H9 (cell line): Measurements from ENCODE around the gene TRIM61. TPM values are rescaled to one million over a fixed set of nuclear protein-coding genes. Genes with fewer than 3 reads are reported as not detected.
A peak's percentile ranks its signal among the peaks of the same experiment; 100 is the strongest.

ENCODE experiments used
- DNase-seq: peaks from one replicate; pipeline ENCODE4 v3.0.0-alpha.2; 2017
- H2AFZ ChIP-seq: one replicate; pipeline ENCODE4 v1.6.1; 2013; ENCODE audit warnings: mild to moderate bottlenecking, low read length, control low read depth, moderate library complexity
- H2AK5ac ChIP-seq: 2 replicates; pipeline ENCODE4 v1.6.1; 2013; ENCODE audit warnings: low read length, control low read depth, mixed read lengths; ENCODE audit not compliant: insufficient read length
- H2BK120ac ChIP-seq: one replicate; pipeline ENCODE4 v1.6.1; 2013; ENCODE audit warnings: low read depth, mild to moderate bottlenecking, low read length, control low read depth, inconsistent platforms; ENCODE audit not compliant: poor library complexity, severe bottlenecking
- H2BK12ac ChIP-seq: 2 replicates; pipeline ENCODE4 v1.6.1; 2013; ENCODE audit warnings: low read length, control low read depth, mixed read lengths, low read depth; ENCODE audit not compliant: insufficient read length
- H2BK15ac ChIP-seq: 2 replicates; pipeline ENCODE4 v1.6.1; 2013; ENCODE audit warnings: low read depth, low read length, control low read depth
- H2BK20ac ChIP-seq: one replicate; pipeline ENCODE4 v1.6.1; 2013; ENCODE audit warnings: low read depth, mild to moderate bottlenecking, low read length, control low read depth, inconsistent platforms; ENCODE audit not compliant: poor library complexity, severe bottlenecking
- H2BK5ac ChIP-seq: 2 replicates; pipeline ENCODE4 v1.6.1; 2013; ENCODE audit warnings: low read length, control low read depth, mixed read lengths; ENCODE audit not compliant: insufficient read length
- H3K14ac ChIP-seq: 2 replicates; pipeline ENCODE4 v1.6.1; 2013; ENCODE audit warnings: low read length, control low read depth; ENCODE audit not compliant: insufficient read depth
- H3K18ac ChIP-seq: 2 replicates; pipeline ENCODE4 v1.6.1; 2013; ENCODE audit warnings: low read depth, mild to moderate bottlenecking, mixed read lengths, low read length, control low read depth; ENCODE audit not compliant: insufficient read length
- H3K23ac ChIP-seq: 2 replicates; pipeline ENCODE4 v1.6.1; 2013; ENCODE audit warnings: low read length, control low read depth, mixed read lengths, low read depth; ENCODE audit not compliant: insufficient read length
- H3K23me2 ChIP-seq: 2 replicates; pipeline ENCODE4 v1.6.1; 2013; ENCODE audit warnings: low read depth, mild to moderate bottlenecking, mixed read lengths, low read length, control low read depth; ENCODE audit not compliant: insufficient read length, poor library complexity, severe bottlenecking
- H3K27ac ChIP-seq: 2 replicates; pipeline ENCODE4 v1.5.1; 2013; ENCODE audit warnings: low read length, control low read depth, mixed read lengths, low read depth; ENCODE audit not compliant: insufficient read length
- H3K27me3 ChIP-seq: 2 replicates; pipeline ENCODE4 v1.6.1; 2013; ENCODE audit warnings: low read length, control low read depth, inconsistent platforms; ENCODE audit not compliant: insufficient read depth
- H3K4ac ChIP-seq: 2 replicates; pipeline ENCODE4 v1.6.1; 2013; ENCODE audit warnings: low read depth, mild to moderate bottlenecking, control low read depth, inconsistent platforms, low read length, moderate library complexity
- H3K4me1 ChIP-seq: 2 replicates; pipeline ENCODE4 v1.6.1; 2013; ENCODE audit warnings: low read length, control low read depth, inconsistent platforms; ENCODE audit not compliant: insufficient read depth
- H3K4me2 ChIP-seq: 2 replicates; pipeline ENCODE4 v1.6.1; 2013; ENCODE audit warnings: low read length, control low read depth, mixed read lengths; ENCODE audit not compliant: insufficient read length, insufficient read depth
- H3K56ac ChIP-seq: 2 replicates; pipeline ENCODE4 v1.6.1; 2013; ENCODE audit warnings: low read depth, mild to moderate bottlenecking, mixed read lengths, low read length, control low read depth; ENCODE audit not compliant: insufficient read length
- H3K79me1 ChIP-seq: 2 replicates; pipeline ENCODE4 v1.6.1; 2013; ENCODE audit warnings: low read depth, mild to moderate bottlenecking, moderate library complexity, low read length, control low read depth, inconsistent platforms; ENCODE audit not compliant: insufficient read depth, poor library complexity, severe bottlenecking
- H3K79me2 ChIP-seq: 2 replicates; pipeline ENCODE4 v1.6.1; 2013; ENCODE audit warnings: low read length, control low read depth, inconsistent platforms; ENCODE audit not compliant: insufficient read depth
- H3K9ac ChIP-seq: 2 replicates; pipeline ENCODE4 v1.6.1; 2013; ENCODE audit warnings: low read length, control low read depth, mixed read lengths; ENCODE audit not compliant: insufficient read length; ENCODE audit errors: extremely low read depth
- H3K9me3 ChIP-seq: one replicate; pipeline ENCODE4 v1.6.1; 2013; ENCODE audit warnings: low read depth, low read length, inconsistent platforms; ENCODE audit not compliant: control insufficient read depth
- H3T11ph ChIP-seq: one replicate; pipeline ENCODE4 v1.6.1; 2013; ENCODE audit warnings: mild to moderate bottlenecking, low read length, control low read depth, inconsistent platforms
- H4K20me1 ChIP-seq: one replicate; pipeline ENCODE4 v1.6.1; 2013; ENCODE audit not compliant: control insufficient read depth, insufficient read length, insufficient read depth
- H4K5ac ChIP-seq: 2 replicates; pipeline ENCODE4 v1.6.1; 2013; ENCODE audit warnings: low read depth, mild to moderate bottlenecking, mixed read lengths, low read length, control low read depth; ENCODE audit not compliant: insufficient read length
- H4K8ac ChIP-seq: replicated peaks from 2 replicates; pipeline ENCODE4 v1.6.1; 2013; ENCODE audit warnings: low read length, control low read depth, mixed read lengths, low read depth; ENCODE audit not compliant: insufficient read length
- H4K91ac ChIP-seq: 2 replicates; pipeline ENCODE4 v1.6.1; 2013; ENCODE audit warnings: low read depth, mild to moderate bottlenecking, moderate library complexity, mixed read lengths, low read length, control low read depth; ENCODE audit not compliant: insufficient read length
- H3K27ac Mint-ChIP-seq, 3 experiments: 2 replicates in 2 of 3; 3 replicates in 1 of 3; pipeline ENCODE4 v1.8.0; 2020 to 2021; ENCODE audit warnings: mixed read lengths in 3 of 3, mild to moderate bottlenecking in 1 of 3, moderate library complexity in 1 of 3
- H3K27me3 Mint-ChIP-seq: 2 replicates; pipeline ENCODE4 v1.8.0; 2021; ENCODE audit warnings: low read depth, mild to moderate bottlenecking, moderate library complexity, mixed read lengths
- H3K36me3 Mint-ChIP-seq, 3 experiments: 2 replicates in 2 of 3; 3 replicates in 1 of 3; pipeline ENCODE4 v1.8.0; 2020 to 2021; ENCODE audit warnings: low read depth in 3 of 3, mixed read lengths in 3 of 3; ENCODE audit not compliant: insufficient read depth in 1 of 3
- H3K4me1 Mint-ChIP-seq, 2 experiments: 2 replicates each; pipeline ENCODE4 v1.8.0; 2020; ENCODE audit warnings: mixed read lengths in 2 of 2
- H3K4me3 Mint-ChIP-seq, 2 experiments: 2 replicates in 1 of 2; 3 replicates in 1 of 2; pipeline ENCODE4 v1.8.0; 2020 to 2021; ENCODE audit warnings: mild to moderate bottlenecking in 2 of 2, mixed read lengths in 2 of 2, moderate library complexity in 1 of 2
- H3K9me3 Mint-ChIP-seq, 2 experiments: 2 replicates in 1 of 2; 3 replicates in 1 of 2; pipeline ENCODE4 v1.8.0; 2020; ENCODE audit warnings: mild to moderate bottlenecking in 2 of 2, mixed read lengths in 2 of 2, moderate library complexity in 1 of 2
- WGBS: extraction: QIAGEN DNeasy Blood & Tissue Kit; methylation state at CpG from one replicate; pipeline ENCODE4 v1.1.7; 2013; ENCODE audit warnings: missing lambda C conversion rate, low lambda C conversion rate, mixed read lengths; ENCODE audit not compliant: insufficient read length; ENCODE audit errors: extremely low coverage; 5-methylcytosine and 5-hydroxymethylcytosine counted together
- total RNA-seq: library from RNA; stranded (reverse); gene quantifications from 2 replicates; pipeline ENCODE4 v1.2.1, GENCODE V29; 2021
- TF ChIP-seq, protein P1 (sequence below): fragments of 200-600 bp; sonication (generic); conservative IDR thresholded peaks from 3 replicates; pipeline ENCODE4 v1.8.0; 2021; ENCODE audit warnings: antibody characterized with exemption, mild to moderate bottlenecking

The TRIM61 gene
- total RNA-seq, 1 experiment from 2014 or later = 0.52 TPM

DNA sequence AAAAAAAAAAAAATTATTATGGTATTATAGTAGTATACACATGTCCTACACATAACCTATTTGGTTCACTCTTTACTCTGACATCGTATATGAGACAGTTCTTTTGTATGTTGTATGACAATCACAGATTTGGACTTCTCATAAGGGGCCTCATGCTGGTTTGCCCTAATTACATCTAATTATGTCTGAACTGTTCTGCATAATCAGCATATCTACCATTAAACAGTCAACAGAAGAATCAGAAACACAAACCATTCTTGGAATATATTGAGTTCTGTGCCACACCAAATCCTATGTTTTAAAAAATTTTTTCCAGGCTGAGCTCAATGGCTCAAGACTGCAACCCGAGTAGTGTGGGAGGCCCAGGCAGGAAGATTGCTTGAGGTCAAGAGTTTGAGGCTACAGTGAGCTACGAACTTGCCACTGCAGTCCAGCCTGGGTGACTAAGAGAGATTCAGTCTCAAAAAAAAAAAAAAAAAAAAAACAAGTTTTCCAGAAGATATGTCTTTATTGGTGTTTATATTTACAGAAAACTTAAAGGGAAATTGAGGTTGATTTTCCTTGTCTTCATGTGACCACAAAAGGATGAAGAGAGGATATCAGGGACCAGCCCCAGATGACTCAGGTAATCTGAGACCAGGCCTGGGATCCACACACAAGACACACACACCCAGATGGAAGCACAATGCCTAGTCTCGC is 22.2 kb downstream of the TRIM61 start:
- no peak overlapping the region for H3K9ac ChIP-seq
- no peaks in the 10 kb centered on the region for H3K79me1 ChIP-seq
- no peak overlapping the region for H3K23ac ChIP-seq
- no peak overlapping the region for H3T11ph ChIP-seq
- H3K4me2 ChIP-seq = no peak overlapping the region
- H3K27me3 ChIP-seq = no peaks in the 10 kb centered on the region
- H3K27ac Mint-ChIP-seq = no peak overlapping the region
- H3K27ac ChIP-seq = no peak overlapping the region
- H2BK120ac ChIP-seq = no peak overlapping the region
- H3K27me3 Mint-ChIP-seq = peaks cover 3% of the 10 kb centered on the region; the same call in 1 of the 2 replicates
- TF ChIP-seq, protein P1, sequence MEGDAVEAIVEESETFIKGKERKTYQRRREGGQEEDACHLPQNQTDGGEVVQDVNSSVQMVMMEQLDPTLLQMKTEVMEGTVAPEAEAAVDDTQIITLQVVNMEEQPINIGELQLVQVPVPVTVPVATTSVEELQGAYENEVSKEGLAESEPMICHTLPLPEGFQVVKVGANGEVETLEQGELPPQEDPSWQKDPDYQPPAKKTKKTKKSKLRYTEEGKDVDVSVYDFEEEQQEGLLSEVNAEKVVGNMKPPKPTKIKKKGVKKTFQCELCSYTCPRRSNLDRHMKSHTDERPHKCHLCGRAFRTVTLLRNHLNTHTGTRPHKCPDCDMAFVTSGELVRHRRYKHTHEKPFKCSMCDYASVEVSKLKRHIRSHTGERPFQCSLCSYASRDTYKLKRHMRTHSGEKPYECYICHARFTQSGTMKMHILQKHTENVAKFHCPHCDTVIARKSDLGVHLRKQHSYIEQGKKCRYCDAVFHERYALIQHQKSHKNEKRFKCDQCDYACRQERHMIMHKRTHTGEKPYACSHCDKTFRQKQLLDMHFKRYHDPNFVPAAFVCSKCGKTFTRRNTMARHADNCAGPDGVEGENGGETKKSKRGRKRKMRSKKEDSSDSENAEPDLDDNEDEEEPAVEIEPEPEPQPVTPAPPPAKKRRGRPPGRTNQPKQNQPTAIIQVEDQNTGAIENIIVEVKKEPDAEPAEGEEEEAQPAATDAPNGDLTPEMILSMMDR = no peak
- DNase-seq = no peak
- no peaks in the 10 kb centered on the region for H3K79me2 ChIP-seq
- H2BK20ac ChIP-seq = no peak overlapping the region
- peak overlapping the region; percentile 59 for H2AFZ ChIP-seq
- no peak overlapping the region for H2BK15ac ChIP-seq
- peaks cover 5% of the 10 kb centered on the region for H3K23me2 ChIP-seq
- peak overlapping the region in 1 of 2 experiments; percentile 6; a peak in 1 of 5 replicates for H3K4me3 Mint-ChIP-seq
- H3K9me3 Mint-ChIP-seq = peaks cover 0 to 3% of the 10 kb centered on the region in 2 experiments; a peak in 1 of 5 replicates
- no peak overlapping the region for H3K14ac ChIP-seq
- H3K4me1 Mint-ChIP-seq = peaks cover 20 to 33% of the 10 kb centered on the region in 2 experiments
- no peak overlapping the region for H4K91ac ChIP-seq
- no peaks in the 10 kb centered on the region for H4K20me1 ChIP-seq
- H3K18ac ChIP-seq = no peak overlapping the region
- no CpG with 5 or more reads among the region's 4 CpGs for WGBS
- H3K56ac ChIP-seq = no peak overlapping the region
- no peak overlapping the region for H2AK5ac ChIP-seq
- no peak overlapping the region for H4K8ac ChIP-seq
- no peak overlapping the region for H2BK12ac ChIP-seq
- H3K4ac ChIP-seq = no peak overlapping the region
- H3K4me1 ChIP-seq = no peaks in the 10 kb centered on the region
- H4K5ac ChIP-seq = no peak overlapping the region
- H3K36me3 Mint-ChIP-seq = peaks cover 0 to 6% (median 3%) of the 10 kb centered on the region in 3 experiments; a peak in 4 of 7 replicates
- no peaks in the 10 kb centered on the region for H3K9me3 ChIP-seq
- H2BK5ac ChIP-seq = no peak overlapping the region
